ENCODE measurements around the gene CDK15.
"Not testable (repeated sequence)": the region's sequence is repeated elsewhere in the genome, so short reads cannot be mapped to it uniquely, and the experiment has no call there.

The CDK15 gene

DNA sequence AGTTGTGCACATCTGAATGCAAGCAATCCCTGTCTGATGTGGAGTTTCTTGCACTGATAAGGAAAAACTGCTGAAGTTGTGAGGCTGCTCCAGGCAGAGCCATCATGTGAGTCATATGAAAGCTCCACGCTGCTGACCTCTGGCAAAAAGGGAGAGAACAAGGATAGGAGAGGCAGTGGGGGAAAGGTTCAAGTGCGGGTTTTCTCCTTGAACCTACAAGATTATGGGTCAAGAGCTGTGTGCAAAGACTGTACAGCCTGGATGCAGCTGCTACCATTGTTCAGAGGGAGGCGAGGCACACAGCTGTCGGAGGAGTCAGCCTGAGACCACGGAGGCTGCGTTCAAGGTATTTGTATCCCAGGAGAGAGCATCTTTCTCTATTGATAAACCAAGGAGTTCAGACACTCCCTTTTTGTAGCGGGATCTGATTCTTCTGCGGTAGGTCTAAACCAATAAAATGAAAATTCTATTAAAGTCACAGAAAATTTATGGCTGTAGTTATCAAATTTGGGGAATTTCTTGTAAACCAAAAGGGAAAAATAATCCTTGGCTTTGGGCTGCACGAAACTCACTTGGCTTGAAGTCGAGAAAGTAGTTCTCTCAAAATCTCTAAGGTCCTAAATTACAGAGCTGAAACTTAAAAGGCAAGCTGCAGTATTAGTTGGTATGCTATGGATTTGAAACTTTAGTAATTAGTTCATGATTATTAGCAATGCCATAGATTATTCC lies at the start of gene CDK15:
Gene CDK15, plus strand, starts transcription at position 96 of the 729 bp plus-strand sequence. Its CDS starts 128 bp downstream, at position 224.
- DNase-seq (ENCODE audit: low read depth): no peak

GRCh38 chr2:201758234-201758633 lies 48.1 kb upstream of the CDK15 start:
- no peak for DNase-seq (ENCODE audit: low read depth)

DNA sequence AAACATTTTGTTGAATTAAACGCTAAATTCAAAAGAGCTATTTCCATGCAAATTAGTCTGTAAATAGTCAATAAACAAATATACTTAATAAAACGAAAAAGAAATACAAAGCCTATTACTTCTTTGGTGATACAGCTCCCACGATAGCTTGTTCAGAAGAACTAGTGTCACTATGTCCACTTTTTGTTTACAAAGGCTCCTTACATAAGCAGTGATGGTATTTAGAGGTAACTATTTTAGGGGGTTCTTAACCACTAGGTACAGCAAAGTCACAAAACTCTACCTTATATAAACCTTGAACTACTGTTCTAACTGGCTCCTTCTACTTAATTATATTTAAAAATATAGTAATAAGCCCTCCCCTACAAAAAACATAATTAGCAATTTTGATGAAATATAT lies 47.5 kb upstream of the CDK15 start:
- DNase-seq (ENCODE audit: low read depth): no peak

- no peak for DNase-seq (ENCODE audit: low read depth)
These were observed 46.8 kb upstream of the CDK15 start for GRCh38 chr2:201759567-201759966.

GRCh38 chr2:201761101-201761500 lies 45.2 kb upstream of the CDK15 start:
- DNase-seq (ENCODE audit: low read depth): no peak

DNA sequence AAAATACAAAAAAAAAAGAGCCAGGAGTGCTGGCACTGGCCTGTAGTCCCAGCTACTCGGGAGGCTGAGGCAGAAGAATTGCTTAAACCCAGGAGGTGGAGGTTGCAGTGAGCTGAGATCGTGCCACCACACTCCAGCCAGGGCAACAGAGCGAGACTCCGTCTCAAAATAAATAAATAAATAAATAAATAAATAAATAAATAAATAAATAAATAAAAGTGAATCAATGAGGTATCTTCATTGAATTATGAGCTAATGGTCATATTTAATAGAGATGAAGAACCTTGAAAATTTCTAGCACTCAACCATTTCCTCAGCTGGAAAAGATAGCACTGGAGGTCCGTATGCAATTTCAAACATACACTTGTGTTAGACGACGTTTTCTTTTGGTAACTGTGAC lies 41.9 kb upstream of the CDK15 start:
- not testable (repeated sequence) for DNase-seq (ENCODE audit: low read depth)

GRCh38 chr2:201765799-201766198 lies 40.5 kb upstream of the CDK15 start:
- no peak for DNase-seq (ENCODE audit: low read depth)

GRCh38 chr2:201768918-201769317 lies 37.4 kb upstream of the CDK15 start:
- DNase-seq (ENCODE audit: low read depth): no peak

GRCh38 chr2:201769666-201770373 lies 36.5 kb upstream of the CDK15 start:
- no peak for DNase-seq (ENCODE audit: low read depth)

- no peak for DNase-seq (ENCODE audit: low read depth)
These were observed 32.3 kb upstream of the CDK15 start for GRCh38 chr2:201773990-201774389.

DNA sequence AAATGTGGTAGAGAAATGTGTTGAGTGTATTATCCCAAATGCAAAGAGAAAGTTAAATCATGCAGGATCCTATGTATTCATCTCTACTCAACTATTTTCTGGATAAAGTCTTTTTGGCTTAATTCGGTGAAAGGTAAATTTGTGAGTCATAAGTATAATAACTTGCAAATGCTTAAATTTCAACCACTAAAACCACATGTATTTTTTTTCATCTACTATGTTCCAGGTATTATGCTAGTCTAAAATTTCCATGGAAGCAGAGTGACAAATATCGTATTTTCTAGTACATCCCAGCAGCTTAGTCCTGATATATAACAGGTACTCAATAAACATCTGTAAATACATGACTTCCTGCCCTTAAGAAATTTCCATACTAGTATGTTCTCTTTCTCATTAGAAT lies 31.8 kb upstream of the CDK15 start:
- DNase-seq (ENCODE audit: low read depth): no peak

- DNase-seq (ENCODE audit: low read depth): no peak
These were observed 31.0 kb upstream of the CDK15 start for GRCh38 chr2:201775326-201775725.

DNA sequence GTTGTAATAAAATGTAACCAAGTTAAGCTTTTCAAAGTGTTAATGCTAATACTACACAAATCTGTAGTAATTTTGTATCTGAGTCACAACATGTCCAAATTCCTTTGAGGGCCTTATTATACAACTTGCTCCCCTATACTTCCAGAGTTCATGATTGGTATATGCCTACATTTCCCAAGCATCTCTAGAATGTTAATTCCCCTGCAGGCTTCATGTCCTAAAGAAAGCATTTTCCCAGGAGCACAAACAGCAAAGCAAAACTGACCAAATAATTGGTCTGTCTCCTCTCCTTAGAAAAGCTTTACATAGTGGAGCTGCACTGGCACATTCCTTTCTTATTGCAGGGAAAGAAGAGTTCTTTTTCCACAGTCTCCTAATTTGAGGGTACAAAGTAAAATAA lies 29.3 kb upstream of the CDK15 start:
- no peak for DNase-seq (ENCODE audit: low read depth)

GRCh38 chr2:201777869-201778268 lies 28.5 kb upstream of the CDK15 start:
- no peak for DNase-seq (ENCODE audit: low read depth)

- DNase-seq (ENCODE audit: low read depth): no peak
These were observed 26.2 kb upstream of the CDK15 start for GRCh38 chr2:201779901-201780673.

- DNase-seq (ENCODE audit: low read depth): peak; percentile 88
These were observed 25.5 kb upstream of the CDK15 start, which contains the start of gene ALS2 for GRCh38 chr2:201780674-201781493. TSS of gene ALS2 (minus strand) at chr2:201780933. CDS start at chr2:201768885, 12,048 bp downstream.

GRCh38 chr2:201781557-201782051 lies 24.7 kb upstream of the CDK15 start:
- no peak for DNase-seq (ENCODE audit: low read depth)

- no peak for DNase-seq (ENCODE audit: low read depth)
These were observed 21.8 kb upstream of the CDK15 start for GRCh38 chr2:201784563-201784962.

DNA sequence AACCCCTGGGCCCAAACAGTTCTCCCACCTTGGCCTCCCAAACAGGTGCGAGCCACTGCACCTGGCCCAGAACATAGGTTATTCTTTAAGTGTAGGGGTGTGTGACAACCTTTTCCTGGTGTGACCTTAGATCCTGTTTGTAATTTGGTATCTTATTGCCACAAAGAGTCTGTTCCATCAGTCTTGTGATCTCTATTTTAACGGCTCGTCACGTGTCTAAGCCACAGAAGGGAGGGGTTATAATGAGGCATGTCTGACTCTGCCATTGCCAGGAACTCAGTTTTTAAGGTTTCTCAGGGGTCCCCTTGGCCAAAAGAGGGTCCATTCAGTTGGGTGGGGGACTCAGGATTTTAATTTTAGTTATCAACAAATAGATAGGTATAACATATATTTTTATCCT lies 21.2 kb upstream of the CDK15 start:
- DNase-seq (ENCODE audit: low read depth): no peak

GRCh38 chr2:201786471-201786870 lies 19.9 kb upstream of the CDK15 start:
- DNase-seq (ENCODE audit: low read depth): no peak

DNA sequence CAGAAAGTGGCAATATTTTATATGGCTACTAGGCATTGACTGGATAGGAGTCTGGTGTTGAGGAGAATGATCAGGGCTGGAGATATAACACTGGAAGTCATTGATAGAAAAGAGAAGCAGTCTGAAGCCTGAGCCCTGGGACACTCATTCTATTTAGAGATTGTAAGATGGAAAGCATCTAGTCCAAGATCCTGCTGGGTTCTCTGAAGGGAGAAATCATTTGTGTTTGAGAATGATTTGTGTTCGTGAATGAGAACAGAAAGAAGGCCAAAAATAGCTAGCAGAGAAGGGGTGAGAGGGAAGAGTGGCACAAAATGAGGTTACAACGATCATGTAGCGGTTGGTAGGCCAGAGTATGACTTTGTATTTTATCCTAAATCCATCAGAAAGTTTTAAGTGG lies 18.0 kb upstream of the CDK15 start:
- no peak for DNase-seq (ENCODE audit: low read depth)

- no peak for DNase-seq (ENCODE audit: low read depth)
These were observed 16.9 kb upstream of the CDK15 start for GRCh38 chr2:201789395-201789794.

All from stimulated activated CD8-positive, alpha-beta memory T cell treated with anti-CD3 and anti-CD28 coated beads, Interleukin-15, amount 100 ng/mL, for 1 hour (primary cell).